AG09309 (cell line): ENCODE measurements around the gene TAMM41.

Experiments
- DNase-seq: peaks from one replicate; pipeline ENCODE4 v3.0.0-alpha.2; 2010; ENCODE audit warnings: low read depth
- H3K4me3 ChIP-seq: 2 replicates; pipeline ENCODE4 v1.5.1; 2011; ENCODE audit warnings: mild to moderate bottlenecking, low read depth, low read length, moderate library complexity; ENCODE audit not compliant: control insufficient read depth
- CTCF ChIP-seq: IDR thresholded peaks from 2 replicates; pipeline ENCODE4 v1.5.1; 2011; ENCODE audit warnings: mild to moderate bottlenecking, low read depth, low read length, inconsistent platforms; ENCODE audit not compliant: insufficient read depth, control insufficient read depth; ENCODE audit errors: missing control alignments

Gene TAMM41

GRCh38 chr3:11794927-11795326 lies 51.8 kb downstream of the TAMM41 start:
- TF ChIP-seq CTCF: no peak
- no peak overlapping the region for H3K4me3 ChIP-seq
- DNase-seq: no peak

GRCh38 chr3:11791339-11792200 lies 55.1 kb downstream of the TAMM41 start:
- no peak for TF ChIP-seq CTCF
- DNase-seq: no peak
- no peak overlapping the region for H3K4me3 ChIP-seq

GRCh38 chr3:11789412-11789811 lies 57.3 kb downstream of the TAMM41 start:
- no peak overlapping the region for H3K4me3 ChIP-seq
- TF ChIP-seq CTCF: no peak
- DNase-seq: no peak

- no peak overlapping the region for H3K4me3 ChIP-seq
- TF ChIP-seq CTCF: no peak
- DNase-seq: no peak
Observed at GRCh38 chr3:11784971-11785377, 61.7 kb downstream of the TAMM41 start.

- no peak for TF ChIP-seq CTCF
- H3K4me3 ChIP-seq: no peak overlapping the region
- no peak for DNase-seq
Observed at GRCh38 chr3:11780341-11780740, 66.3 kb downstream of the TAMM41 start.

- DNase-seq: no peak
- TF ChIP-seq CTCF: no peak
- no peak overlapping the region for H3K4me3 ChIP-seq
Observed at GRCh38 chr3:11779626-11780025, 67.1 kb downstream of the TAMM41 start.
